ENCODE data around the gene SPEF2.

SPEF2 gene

DNA sequence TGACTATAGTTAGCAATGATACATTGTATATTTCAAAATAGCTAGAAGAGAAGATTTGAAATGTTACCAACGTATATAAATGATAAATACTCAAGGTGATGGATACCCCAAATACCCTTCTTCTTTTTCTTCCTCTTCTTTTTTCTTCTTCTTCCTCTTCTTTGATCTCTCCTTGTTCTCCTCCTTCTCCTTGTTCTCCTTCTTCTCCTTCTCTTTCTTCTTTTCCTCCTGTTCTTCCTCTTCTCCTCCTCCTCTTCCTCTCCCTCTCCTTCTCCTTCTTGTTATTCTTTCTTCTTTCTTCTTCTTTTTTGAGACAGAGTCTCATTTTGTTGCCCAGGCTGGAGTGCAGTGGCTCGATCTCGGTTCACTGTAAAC lies 616 bp upstream of the SPEF2 start:
- TF ChIP-seq SPI1 (IDR thresholded peaks at IDR 0.05; ENCODE audit: low read depth, low read length) (no peak), POU2F2 (IDR thresholded peaks at IDR 0.05; ENCODE audit: low read depth, low read length) (no peak), TAF1 (IDR thresholded peaks at IDR 0.05; ENCODE audit: low read depth, low read length) (no peak), PAX5 (IDR thresholded peaks at IDR 0.05; ENCODE audit: insufficient read depth, low read length, severe bottlenecking) (no peak), POLR2AphosphoS5 (IDR thresholded peaks at IDR 0.05; ENCODE audit: low read depth, low read length) (no peak), POLR2A (IDR thresholded peaks at IDR 0.05; ENCODE audit: low read depth, low read length) (no peak)
- FAIRE-seq, result no peak
- no peak for DNase-seq (ENCODE audit: insufficient read length, low spot score)

DNA sequence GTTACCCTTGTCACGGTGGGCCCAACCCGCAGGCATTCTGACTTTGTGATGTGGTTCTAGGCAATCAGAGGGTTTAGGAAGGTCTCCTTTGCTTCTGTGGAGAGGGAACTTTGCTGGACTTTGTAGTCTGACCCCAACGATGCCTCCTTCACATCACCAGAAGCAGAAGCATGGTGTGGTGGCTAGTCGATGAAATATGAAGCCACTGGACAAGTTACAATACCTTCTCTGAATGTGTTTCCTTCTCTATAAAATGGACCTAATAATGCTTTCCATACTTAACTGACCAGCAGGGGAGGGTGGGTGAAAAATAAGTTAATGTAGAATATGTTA lies 607 bp downstream of the SPEF2 start:
- DNase-seq (ENCODE audit: insufficient read length, low spot score) (peak; percentile 2), FAIRE-seq (no peak)
- TF ChIP-seq PAX5 (IDR thresholded peaks at IDR 0.05; ENCODE audit: insufficient read depth, low read length, severe bottlenecking) (no peak), POLR2AphosphoS5 (IDR thresholded peaks at IDR 0.05; ENCODE audit: low read depth, low read length) (no peak), TAF1 (IDR thresholded peaks at IDR 0.05; ENCODE audit: low read depth, low read length) (no peak), POLR2A (IDR thresholded peaks at IDR 0.05; ENCODE audit: low read depth, low read length) (no peak), SPI1 (IDR thresholded peaks at IDR 0.05; ENCODE audit: low read depth, low read length) (no peak)

GRCh38 chr5:35618781-35619180 lies 1.1 kb downstream of the SPEF2 start:
- no peak for TF ChIP-seq TAF1 (IDR thresholded peaks at IDR 0.05; ENCODE audit: low read depth, low read length)

GRCh38 chr5:35622974-35623373 lies 5.3 kb downstream of the SPEF2 start:
- TF ChIP-seq PAX5 (IDR thresholded peaks at IDR 0.05; ENCODE audit: insufficient read depth, low read length, severe bottlenecking) (no peak), SPI1 (IDR thresholded peaks at IDR 0.05; ENCODE audit: low read depth, low read length) (no peak), POLR2AphosphoS5 (IDR thresholded peaks at IDR 0.05; ENCODE audit: low read depth, low read length) (no peak), TAF1 (IDR thresholded peaks at IDR 0.05; ENCODE audit: low read depth, low read length) (no peak), POU2F2 (IDR thresholded peaks at IDR 0.05; ENCODE audit: low read depth, low read length) (no peak), POLR2A (IDR thresholded peaks at IDR 0.05; ENCODE audit: low read depth, low read length) (no peak)
- no peak for FAIRE-seq
- no peak for DNase-seq (ENCODE audit: insufficient read length, low spot score)

More at GRCh38 chr5:35618781-35619180, 1.1 kb downstream of the SPEF2 start:
- no peak for FAIRE-seq
- no peak for DNase-seq (ENCODE audit: insufficient read length, low spot score)

GRCh38 chr5:35623991-35624390 lies 6.3 kb downstream of the SPEF2 start:
- DNase-seq (ENCODE audit: insufficient read length, low spot score) (no peak), FAIRE-seq (no peak)
- TF ChIP-seq POLR2A (IDR thresholded peaks at IDR 0.05; ENCODE audit: low read depth, low read length), result no peak
- no peak for TF ChIP-seq SPI1 (IDR thresholded peaks at IDR 0.05; ENCODE audit: low read depth, low read length)
- TF ChIP-seq TAF1 (IDR thresholded peaks at IDR 0.05; ENCODE audit: low read depth, low read length), result no peak
- TF ChIP-seq PAX5 (IDR thresholded peaks at IDR 0.05; ENCODE audit: insufficient read depth, low read length, severe bottlenecking), result no peak
- no peak for TF ChIP-seq POLR2AphosphoS5 (IDR thresholded peaks at IDR 0.05; ENCODE audit: low read depth, low read length)
- TF ChIP-seq POU2F2 (IDR thresholded peaks at IDR 0.05; ENCODE audit: low read depth, low read length), result no peak

DNA sequence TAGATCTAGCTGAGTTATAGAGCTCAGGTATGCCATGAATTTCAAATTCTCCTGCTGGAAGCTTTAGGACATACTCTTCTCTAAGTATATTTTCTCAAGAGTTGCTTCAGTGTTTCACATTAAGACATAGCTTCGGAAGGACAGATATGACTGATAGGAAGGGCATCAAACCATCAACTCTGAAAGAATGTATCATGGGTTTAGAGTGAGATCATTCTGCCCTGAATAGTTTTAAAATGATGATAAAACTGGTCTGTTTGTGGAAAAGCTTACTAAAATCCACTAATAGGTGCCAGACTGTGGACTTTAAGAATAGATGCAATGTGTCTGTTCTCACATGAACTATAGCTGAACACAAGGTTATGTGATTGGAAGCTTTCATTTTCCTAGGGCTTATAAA lies 8.4 kb downstream of the SPEF2 start:
- DNase-seq (ENCODE audit: insufficient read length, low spot score) (no peak), FAIRE-seq (no peak)
- TF ChIP-seq POU2F2 (IDR thresholded peaks at IDR 0.05; ENCODE audit: low read depth, low read length) (no peak), SPI1 (IDR thresholded peaks at IDR 0.05; ENCODE audit: low read depth, low read length) (no peak), TAF1 (IDR thresholded peaks at IDR 0.05; ENCODE audit: low read depth, low read length) (no peak), PAX5 (IDR thresholded peaks at IDR 0.05; ENCODE audit: insufficient read depth, low read length, severe bottlenecking) (no peak), POLR2A (IDR thresholded peaks at IDR 0.05; ENCODE audit: low read depth, low read length) (no peak), POLR2AphosphoS5 (IDR thresholded peaks at IDR 0.05; ENCODE audit: low read depth, low read length) (no peak)

- TF ChIP-seq POU2F2 (IDR thresholded peaks at IDR 0.05; ENCODE audit: low read depth, low read length) (no peak), TAF1 (IDR thresholded peaks at IDR 0.05; ENCODE audit: low read depth, low read length) (no peak), POLR2AphosphoS5 (IDR thresholded peaks at IDR 0.05; ENCODE audit: low read depth, low read length) (no peak), PAX5 (IDR thresholded peaks at IDR 0.05; ENCODE audit: insufficient read depth, low read length, severe bottlenecking) (no peak), SPI1 (IDR thresholded peaks at IDR 0.05; ENCODE audit: low read depth, low read length) (no peak), POLR2A (IDR thresholded peaks at IDR 0.05; ENCODE audit: low read depth, low read length) (no peak)
- DNase-seq (ENCODE audit: insufficient read length, low spot score) (no peak), FAIRE-seq (no peak)
These were observed 8.9 kb downstream of the SPEF2 start for GRCh38 chr5:35626553-35626952.

DNA sequence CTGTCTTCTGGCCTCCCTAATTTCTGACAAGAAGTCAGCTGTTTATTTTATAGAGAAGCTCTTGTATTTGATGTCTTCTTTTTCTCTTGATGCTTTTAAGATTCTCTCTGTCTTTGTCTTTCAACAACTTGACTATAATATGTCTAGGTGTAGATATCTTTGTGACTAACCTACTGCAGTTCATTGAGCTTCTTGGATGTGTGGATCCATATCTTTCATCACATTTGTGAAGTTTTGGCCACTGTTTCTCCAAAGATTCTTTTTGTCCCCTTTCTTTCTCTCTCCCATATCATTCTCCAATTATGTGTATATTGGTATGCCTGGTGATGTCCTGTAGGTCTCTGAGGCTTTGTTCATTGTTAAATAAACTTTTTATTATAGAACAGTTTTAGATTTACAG lies 16.7 kb downstream of the SPEF2 start:
- TF ChIP-seq POLR2AphosphoS5 (IDR thresholded peaks at IDR 0.05; ENCODE audit: low read depth, low read length) (no peak), POLR2A (IDR thresholded peaks at IDR 0.05; ENCODE audit: low read depth, low read length) (no peak), PAX5 (IDR thresholded peaks at IDR 0.05; ENCODE audit: insufficient read depth, low read length, severe bottlenecking) (no peak), SPI1 (IDR thresholded peaks at IDR 0.05; ENCODE audit: low read depth, low read length) (no peak), POU2F2 (IDR thresholded peaks at IDR 0.05; ENCODE audit: low read depth, low read length) (no peak), TAF1 (IDR thresholded peaks at IDR 0.05; ENCODE audit: low read depth, low read length) (no peak)
- no peak for FAIRE-seq
- no peak for DNase-seq (ENCODE audit: insufficient read length, low spot score)

- FAIRE-seq (no peak), DNase-seq (ENCODE audit: insufficient read length, low spot score) (no peak)
- TF ChIP-seq SPI1 (IDR thresholded peaks at IDR 0.05; ENCODE audit: low read depth, low read length) (no peak), POU2F2 (IDR thresholded peaks at IDR 0.05; ENCODE audit: low read depth, low read length) (no peak), POLR2A (IDR thresholded peaks at IDR 0.05; ENCODE audit: low read depth, low read length) (no peak), PAX5 (IDR thresholded peaks at IDR 0.05; ENCODE audit: insufficient read depth, low read length, severe bottlenecking) (no peak), POLR2AphosphoS5 (IDR thresholded peaks at IDR 0.05; ENCODE audit: low read depth, low read length) (no peak), TAF1 (IDR thresholded peaks at IDR 0.05; ENCODE audit: low read depth, low read length) (no peak)
These were observed 23.0 kb downstream of the SPEF2 start for GRCh38 chr5:35640623-35641022.

DNA sequence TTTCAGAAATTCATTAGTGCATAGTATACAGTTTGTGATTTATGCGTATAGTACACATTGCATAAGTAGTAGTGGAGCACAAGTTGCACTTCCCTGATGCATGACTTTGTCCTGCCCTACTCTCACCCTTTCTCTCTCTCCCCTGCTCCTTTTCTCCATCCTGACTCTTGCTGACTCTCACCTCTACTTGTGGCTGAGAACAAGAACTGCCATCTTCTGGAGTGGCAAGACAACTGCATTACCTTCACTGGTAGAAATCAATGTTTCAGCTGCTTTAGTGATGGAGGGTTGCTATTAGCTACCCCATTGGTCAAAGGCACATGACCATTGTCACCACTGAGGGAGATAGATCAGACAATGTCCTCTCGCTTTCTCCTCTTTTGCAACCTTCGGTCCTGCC lies 26.9 kb downstream of the SPEF2 start:
- FAIRE-seq (no peak), DNase-seq (ENCODE audit: insufficient read length, low spot score) (no peak)
- no peak for TF ChIP-seq POLR2A (IDR thresholded peaks at IDR 0.05; ENCODE audit: low read depth, low read length)
- TF ChIP-seq TAF1 (IDR thresholded peaks at IDR 0.05; ENCODE audit: low read depth, low read length), result no peak
- no peak for TF ChIP-seq POLR2AphosphoS5 (IDR thresholded peaks at IDR 0.05; ENCODE audit: low read depth, low read length)
- no peak for TF ChIP-seq SPI1 (IDR thresholded peaks at IDR 0.05; ENCODE audit: low read depth, low read length)

Measured in GM12891 (cell line).